HG02642 (cell line): ENCODE results near the gene LPAR1.
"Not testable (repeated sequence)": the region's sequence is repeated elsewhere in the genome, so short reads cannot be mapped to it uniquely, and the experiment has no call there.

Experiments
- ATAC-seq: cut with Tn5 transposase; IDR thresholded peaks from one replicate; pipeline ENCODE4 v1.9.1; 2021; ENCODE audit warnings: mild to moderate bottlenecking; ENCODE audit not compliant: unreplicated experiment, poor library complexity

The LPAR1 gene

DNA sequence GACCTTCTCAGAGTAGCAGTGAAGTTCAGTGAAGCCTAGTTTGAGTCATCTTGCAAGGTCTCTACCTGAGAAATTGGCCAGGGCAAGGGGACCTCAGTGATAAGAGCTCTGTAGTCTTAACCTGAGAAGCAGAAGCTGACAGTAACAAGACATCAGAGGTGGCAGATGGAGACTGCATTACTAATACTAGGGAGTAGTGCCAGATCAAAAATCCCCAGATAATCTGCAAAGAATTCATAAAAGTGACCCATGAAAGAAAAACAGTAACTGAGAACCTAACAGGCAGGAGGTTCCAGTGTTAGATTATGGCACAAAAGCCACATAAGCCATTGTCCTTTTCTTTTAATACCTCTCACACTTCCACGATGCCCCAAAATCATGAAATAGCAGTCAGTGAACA is 194.1 kb downstream of the LPAR1 start:
- no peak for ATAC-seq

DNA sequence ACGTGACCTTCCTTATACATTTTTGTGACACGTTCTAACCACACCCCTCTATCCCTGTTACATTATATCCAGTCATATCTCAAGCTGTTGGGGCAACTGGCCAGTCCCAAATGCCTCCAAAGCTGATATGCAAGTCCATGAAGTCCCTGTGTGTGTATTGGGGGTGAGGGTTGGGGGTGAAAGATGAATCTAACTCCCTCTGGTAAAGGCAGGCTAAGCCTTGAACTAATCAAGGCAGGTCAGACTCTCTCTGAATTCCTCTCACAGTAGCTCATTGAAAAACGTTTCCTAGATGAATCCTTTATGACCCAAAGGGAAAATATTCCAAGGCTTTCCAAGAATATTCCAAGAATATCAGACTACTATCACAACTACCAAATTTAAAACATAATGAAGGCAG is 195.3 kb downstream of the LPAR1 start:
- ATAC-seq = no peak

DNA sequence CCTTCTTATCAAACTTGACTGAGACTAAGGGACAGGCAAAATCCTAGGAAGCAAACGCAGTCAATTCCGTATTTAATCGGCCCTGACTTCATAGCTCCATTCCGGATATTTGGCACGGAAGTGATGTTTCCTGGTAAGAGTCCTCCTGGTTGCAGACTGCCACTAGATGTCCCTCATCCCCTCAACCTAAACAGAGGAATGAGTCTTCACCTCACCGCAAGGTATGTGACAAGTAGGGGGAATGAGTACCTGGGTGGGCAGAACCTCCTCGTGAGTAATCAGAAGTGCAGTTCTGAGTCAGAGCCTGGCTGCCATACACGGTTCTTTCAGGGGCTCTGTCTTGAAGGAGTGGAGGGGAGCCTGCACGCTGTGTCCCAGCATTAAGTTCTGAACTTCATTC is 196.1 kb downstream of the LPAR1 start:
- no peak for ATAC-seq

- ATAC-seq = no peak
Measured at GRCh38 chr9:110837401-110838005, 200.8 kb downstream of the LPAR1 start.

DNA sequence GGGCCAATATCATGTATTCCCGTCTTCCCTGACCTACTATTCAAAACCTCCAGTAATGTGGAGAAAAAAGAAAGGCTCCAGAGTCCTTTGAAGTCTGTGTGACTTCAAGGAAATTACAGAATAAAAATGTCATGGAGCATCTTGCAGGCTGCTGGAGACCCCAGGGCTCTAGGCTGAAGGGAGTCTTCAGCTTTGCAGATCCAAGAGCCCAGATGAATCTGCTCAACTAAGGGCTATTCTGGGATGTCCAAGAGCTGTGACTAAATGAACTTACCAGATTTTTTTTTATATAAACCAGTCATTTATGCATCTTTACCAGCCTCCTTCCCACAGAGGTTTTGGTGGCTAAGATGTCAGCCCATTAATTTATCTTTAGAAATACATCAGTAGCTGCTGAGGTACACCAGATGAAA is 202.4 kb downstream of the LPAR1 start:
- ATAC-seq = no peak

DNA sequence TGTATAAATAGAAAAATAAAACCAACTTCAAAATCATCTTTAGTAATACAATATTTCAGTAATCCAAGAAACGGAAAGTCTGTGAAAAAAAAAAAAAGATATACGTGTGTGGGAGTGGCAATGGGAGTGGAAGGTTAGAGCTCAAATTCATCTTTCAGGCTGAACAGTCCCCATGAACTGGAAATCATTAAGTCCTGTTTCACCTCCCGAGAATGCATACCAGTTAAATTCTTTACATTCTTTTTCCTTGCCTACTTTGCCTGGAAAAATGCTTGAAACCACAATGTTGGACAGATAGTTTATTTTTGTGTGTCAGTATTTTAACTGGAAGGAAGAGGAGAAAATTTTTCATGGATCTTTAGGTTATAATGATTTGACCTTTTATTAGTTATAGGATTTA is 202.9 kb downstream of the LPAR1 start:
- ATAC-seq = no peak

- ATAC-seq = no peak
Measured at GRCh38 chr9:110832926-110833325, 205.3 kb downstream of the LPAR1 start.

GRCh38 chr9:110830495-110830894 is 207.8 kb downstream of the LPAR1 start:
- ATAC-seq = no peak

- ATAC-seq = no peak
Measured at GRCh38 chr9:110828264-110828663, 210.0 kb downstream of the LPAR1 start.

GRCh38 chr9:110826400-110826799 is 211.9 kb downstream of the LPAR1 start:
- ATAC-seq = not testable (repeated sequence)

DNA sequence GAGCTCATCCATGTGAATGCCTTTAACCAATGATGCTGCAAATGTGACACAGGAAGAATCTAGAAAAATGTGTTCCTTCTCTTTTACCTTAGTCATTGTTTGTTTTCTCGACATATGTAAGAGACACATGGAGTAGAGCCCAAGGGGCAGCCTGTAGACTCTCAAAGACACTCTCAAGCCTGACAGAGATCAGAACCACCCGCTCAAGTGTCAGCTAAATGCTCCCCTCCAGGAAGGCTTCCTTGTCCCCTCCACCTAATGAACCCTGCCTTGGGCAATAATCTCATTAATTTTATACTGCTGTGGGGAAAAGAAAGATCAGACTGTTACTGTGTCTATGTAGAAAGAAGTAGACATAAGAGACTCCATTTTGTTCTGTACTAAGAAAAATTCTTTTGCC is 212.3 kb downstream of the LPAR1 start:
- ATAC-seq = no peak

DNA sequence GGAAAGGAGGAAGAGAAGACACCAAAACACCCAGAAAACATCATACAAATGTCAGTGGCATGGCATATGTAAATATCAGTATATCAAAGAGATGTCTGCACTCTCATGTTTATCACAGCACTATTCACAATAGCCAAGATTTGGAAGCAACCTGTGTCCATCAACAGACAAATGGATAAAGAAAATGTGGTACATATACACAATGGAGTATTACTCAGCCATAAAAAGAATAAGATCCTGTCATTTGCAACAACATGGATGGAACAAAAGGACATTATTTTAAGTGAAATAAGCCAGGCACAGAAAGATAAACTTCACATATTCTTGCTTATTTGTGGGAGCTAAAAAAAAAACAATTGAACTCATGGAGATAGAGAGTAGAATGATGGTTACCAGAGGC is 213.1 kb downstream of the LPAR1 start:
- ATAC-seq = not testable (repeated sequence)
